Activated CD4-positive, alpha-beta T cell treated with anti-CD3 and anti-CD28 coated beads, Interleukin-2, amount 10 ng/mL, durations not matched to agents 7 days and 5 days (primary cell): ENCODE measurements around the gene DBX1. TPM values are rescaled to one million over a fixed set of nuclear protein-coding genes. Genes with fewer than 3 reads are reported as not detected.

ENCODE experiments used
- CTCF ChIA-PET: fragments of 350-600 bp; sonication (Branson Sonifier 250); formaldehyde crosslinking; loops from one replicate; lab custom pipeline; 2021; ENCODE audit warnings: antibody characterized with exemption; lab: Charles Lee
- POLR2A ChIA-PET: fragments of 350-600 bp; sonication (Branson Sonifier 250); formaldehyde crosslinking; loops from one replicate; lab custom pipeline; 2021; ENCODE audit warnings: antibody characterized with exemption; lab: Charles Lee
- DNase-seq: peaks from one replicate; pipeline ENCODE4 v3.0.0-alpha.2; 2020
- H3K27ac Mint-ChIP-seq: one replicate; pipeline ENCODE4 v1.8.0; 2021; ENCODE audit warnings: mild to moderate bottlenecking, moderate library complexity, mixed read lengths
- H3K27me3 Mint-ChIP-seq: one replicate; pipeline ENCODE4 v1.8.0; 2021; ENCODE audit warnings: mixed read lengths
- H3K36me3 Mint-ChIP-seq: one replicate; pipeline ENCODE4 v1.8.0; 2021; ENCODE audit warnings: low read depth, mixed read lengths
- H3K4me1 Mint-ChIP-seq: one replicate; pipeline ENCODE4 v1.8.0; 2021; ENCODE audit warnings: mixed read lengths
- H3K4me3 Mint-ChIP-seq: one replicate; pipeline ENCODE4 v1.8.0; 2021; ENCODE audit warnings: mild to moderate bottlenecking, moderate library complexity, mixed read lengths
- H3K9me3 Mint-ChIP-seq: one replicate; pipeline ENCODE4 v1.8.0; 2021; ENCODE audit warnings: mixed read lengths
- total RNA-seq, 2 experiments: library from RNA; stranded (reverse); gene quantifications; one replicate each; pipeline ENCODE4 v1.2.3, GENCODE V29; 2021

The DBX1 gene
- total RNA-seq, 2 experiments from 2014 or later, result not detected

- H3K9me3 Mint-ChIP-seq, result no peaks in the 10 kb centered on the region
- ChIA-PET CTCF (interaction anchor here (0.7 to 2.9 kb wide), 11 partner anchors 11 to 482 kb away, joined by 3 to 12 read pairs (median 3); no protein-coding TSS in a partner anchor), POLR2A (no interaction called here)
- no peaks in the 10 kb centered on the region for H3K36me3 Mint-ChIP-seq
- no peak overlapping the region for H3K4me3 Mint-ChIP-seq
- DNase-seq, result peak; percentile 80
- peaks cover 10% of the 10 kb centered on the region for H3K4me1 Mint-ChIP-seq
- H3K27ac Mint-ChIP-seq, result no peak overlapping the region
- H3K27me3 Mint-ChIP-seq, result peaks cover 19% of the 10 kb centered on the region
Measured at GRCh38 chr11:20127671-20128527, 32.4 kb downstream of the DBX1 start.

DNA sequence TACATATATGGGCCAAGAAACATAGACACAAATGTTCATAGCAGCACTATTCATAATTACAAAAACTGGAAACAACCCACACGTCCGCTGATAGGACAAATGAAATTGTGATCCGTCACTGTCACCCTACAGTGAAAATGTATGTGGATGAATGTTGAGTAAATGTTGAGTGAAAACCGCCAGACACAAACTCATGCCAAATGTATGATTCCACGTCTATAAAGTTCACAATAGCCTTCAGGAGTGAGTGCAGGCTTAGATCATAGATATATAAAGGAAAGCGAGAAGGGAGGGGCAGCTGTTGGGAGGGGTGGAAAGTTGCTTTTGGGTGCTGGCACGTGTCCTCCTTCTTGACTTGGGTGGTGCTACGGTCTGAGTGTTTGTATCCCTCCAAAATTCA lies 33.6 kb downstream of the DBX1 start:
- Mint-ChIP-seq H3K4me1 (peaks cover 3% of the 10 kb centered on the region), H3K27ac (no peak overlapping the region), H3K4me3 (no peak overlapping the region), H3K27me3 (peaks cover 11% of the 10 kb centered on the region), H3K9me3 (no peaks in the 10 kb centered on the region), H3K36me3 (no peaks in the 10 kb centered on the region)
- ChIA-PET POLR2A (no interaction called here), CTCF (interaction anchor here (1.9 to 2.9 kb wide), 2 partner anchors 9 to 13 kb away, joined by 10 to 12 read pairs; no protein-coding TSS in a partner anchor)
- DNase-seq, result no peak

DNA sequence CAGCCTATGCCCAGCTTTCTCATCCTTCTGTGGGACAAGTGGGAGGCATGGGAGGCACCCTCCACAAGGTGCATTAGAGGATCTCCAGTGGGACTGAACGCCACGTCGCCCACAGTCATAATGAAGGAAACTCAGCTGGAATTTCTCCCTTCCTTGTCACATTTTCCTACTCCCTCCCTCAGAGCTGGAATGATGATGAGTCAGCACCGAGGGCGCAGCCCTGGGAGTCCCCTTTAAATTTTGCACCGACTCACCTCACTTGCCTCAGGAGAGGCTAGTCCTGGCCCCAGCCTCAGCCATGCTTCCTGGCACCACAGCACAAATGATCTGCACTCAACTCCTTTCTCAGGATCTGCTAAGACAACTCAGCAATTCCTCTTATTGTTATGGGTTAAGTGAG lies 34.3 kb downstream of the DBX1 start:
- Mint-ChIP-seq H3K4me1 (no peaks in the 10 kb centered on the region), H3K36me3 (no peaks in the 10 kb centered on the region), H3K27me3 (peaks cover 8% of the 10 kb centered on the region), H3K9me3 (no peaks in the 10 kb centered on the region), H3K27ac (no peak overlapping the region), H3K4me3 (no peak overlapping the region)
- POLR2A ChIA-PET, result no interaction called here
- no peak for DNase-seq
- CTCF ChIA-PET, result no interaction called here

DNA sequence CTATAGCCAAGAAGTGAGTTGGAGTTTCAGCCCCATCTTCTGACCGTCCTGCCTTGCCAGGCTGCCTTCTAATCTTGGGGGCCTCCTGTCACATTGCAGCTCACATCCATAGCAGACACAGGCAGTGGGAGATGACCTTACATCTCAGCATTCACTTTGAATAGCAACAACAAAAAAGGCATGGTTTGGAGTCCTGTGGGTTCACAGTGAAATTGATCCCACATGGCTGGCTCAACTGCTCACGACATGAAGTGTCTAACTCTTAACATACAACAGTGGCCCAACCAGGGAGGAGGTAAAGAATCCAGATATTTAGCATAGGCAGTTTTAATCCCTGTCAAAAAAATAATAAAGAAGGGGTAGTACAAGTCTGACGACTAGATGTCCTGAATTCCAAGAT lies 38.1 kb downstream of the DBX1 start:
- POLR2A ChIA-PET, result no interaction called here
- H3K36me3 Mint-ChIP-seq, result no peaks in the 10 kb centered on the region
- CTCF ChIA-PET, result no interaction called here
- no peaks in the 10 kb centered on the region for H3K4me1 Mint-ChIP-seq
- no peaks in the 10 kb centered on the region for H3K9me3 Mint-ChIP-seq
- no peak overlapping the region for H3K27ac Mint-ChIP-seq
- no peak overlapping the region for H3K4me3 Mint-ChIP-seq
- H3K27me3 Mint-ChIP-seq, result peaks cover 6% of the 10 kb centered on the region
- no peak for DNase-seq

DNA sequence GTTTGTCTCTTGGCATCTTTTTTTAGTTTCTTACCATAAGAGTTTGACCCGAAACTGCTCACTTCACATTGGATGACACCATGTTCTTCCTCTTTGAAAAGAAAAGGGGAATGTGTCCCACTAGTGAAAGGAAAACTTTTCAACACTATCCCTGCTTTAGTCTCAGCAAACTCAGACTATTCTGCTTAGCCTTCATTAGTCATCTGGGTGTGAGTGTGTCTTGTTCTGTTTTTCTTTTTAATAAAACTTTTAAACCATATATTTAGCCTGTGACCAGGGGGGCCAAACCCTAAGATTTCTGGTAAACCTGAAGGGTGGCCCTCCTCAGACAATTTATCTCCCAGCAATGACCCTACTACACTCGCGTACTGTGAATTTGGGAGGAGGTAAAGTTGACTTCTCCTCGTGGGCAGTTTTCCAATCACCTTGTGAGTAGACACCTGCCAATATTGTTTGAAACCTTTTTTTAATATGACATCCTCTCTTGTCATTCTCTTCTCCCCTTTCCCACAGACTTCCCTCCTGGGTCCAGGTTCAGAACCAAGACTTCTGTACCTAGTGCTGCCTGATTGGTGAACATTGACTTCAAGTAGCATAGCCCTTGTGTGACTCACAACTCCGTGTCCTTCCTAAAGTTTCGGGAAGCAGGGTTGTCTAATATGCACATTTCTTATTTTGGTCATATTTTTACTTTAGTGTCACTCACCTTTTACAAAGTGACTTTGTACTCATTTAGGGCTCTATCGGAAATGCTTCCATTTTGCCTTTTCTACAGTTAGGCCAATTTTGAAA lies 39.9 kb downstream of the DBX1 start:
- no peaks in the 10 kb centered on the region for H3K4me1 Mint-ChIP-seq
- H3K27me3 Mint-ChIP-seq, result peaks cover 6% of the 10 kb centered on the region
- no peak for DNase-seq
- H3K36me3 Mint-ChIP-seq, result no peaks in the 10 kb centered on the region
- no peak overlapping the region for H3K27ac Mint-ChIP-seq
- POLR2A ChIA-PET, result no interaction called here
- CTCF ChIA-PET, result no interaction called here
- H3K9me3 Mint-ChIP-seq, result no peaks in the 10 kb centered on the region
- H3K4me3 Mint-ChIP-seq, result no peak overlapping the region

GRCh38 chr11:20119315-20119714 lies 41.0 kb downstream of the DBX1 start:
- ChIA-PET POLR2A (no interaction called here), CTCF (no interaction called here)
- Mint-ChIP-seq H3K27ac (no peak overlapping the region), H3K4me1 (no peaks in the 10 kb centered on the region), H3K4me3 (no peak overlapping the region), H3K9me3 (no peaks in the 10 kb centered on the region), H3K36me3 (no peaks in the 10 kb centered on the region), H3K27me3 (peaks cover 6% of the 10 kb centered on the region)
- no peak for DNase-seq

GRCh38 chr11:20118209-20118608 lies 42.1 kb downstream of the DBX1 start:
- DNase-seq, result no peak
- Mint-ChIP-seq H3K36me3 (no peaks in the 10 kb centered on the region), H3K9me3 (no peaks in the 10 kb centered on the region), H3K4me1 (no peaks in the 10 kb centered on the region), H3K27me3 (peaks cover 6% of the 10 kb centered on the region), H3K4me3 (no peak overlapping the region), H3K27ac (no peak overlapping the region)
- POLR2A ChIA-PET, result no interaction called here
- CTCF ChIA-PET, result interaction anchor here (0.6 to 2.3 kb wide), 3 partner anchors 10 to 250 kb away, joined by 4 to 12 read pairs (median 7); no protein-coding TSS in a partner anchor

DNA sequence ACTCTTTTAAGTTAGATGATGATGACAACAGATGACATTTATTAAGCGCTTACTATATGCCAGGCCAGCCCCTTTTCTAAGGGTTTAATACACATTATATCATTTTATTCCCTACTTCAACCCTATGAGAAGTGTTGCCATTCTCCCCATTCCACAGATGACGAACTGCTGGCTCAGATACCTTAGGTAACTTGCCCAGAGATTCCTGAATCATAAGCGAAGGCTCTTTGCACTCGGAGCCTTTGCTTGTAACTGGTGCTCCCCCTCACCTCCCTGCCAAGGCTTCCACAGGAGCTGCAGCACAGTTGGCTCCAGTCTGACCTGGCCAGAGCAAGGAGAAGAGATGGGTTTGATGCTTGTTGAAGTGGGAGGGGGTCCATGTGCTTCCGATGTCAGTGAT lies 43.0 kb downstream of the DBX1 start:
- peaks cover 6% of the 10 kb centered on the region for H3K27me3 Mint-ChIP-seq
- H3K36me3 Mint-ChIP-seq, result no peaks in the 10 kb centered on the region
- POLR2A ChIA-PET, result no interaction called here
- no peak overlapping the region for H3K27ac Mint-ChIP-seq
- H3K9me3 Mint-ChIP-seq, result no peaks in the 10 kb centered on the region
- CTCF ChIA-PET, result interaction anchor here (2.1 to 2.3 kb wide), 2 partner anchors 11 to 15 kb away, joined by 7 to 12 read pairs; no protein-coding TSS in a partner anchor
- no peak overlapping the region for H3K4me3 Mint-ChIP-seq
- H3K4me1 Mint-ChIP-seq, result peaks cover 2% of the 10 kb centered on the region
- no peak for DNase-seq

- H3K27me3 Mint-ChIP-seq, result peaks cover 6% of the 10 kb centered on the region
- ChIA-PET CTCF (interaction anchor here (2.1 to 2.3 kb wide), 2 partner anchors 11 to 16 kb away, joined by 7 to 12 read pairs; no protein-coding TSS in a partner anchor), POLR2A (no interaction called here)
- H3K4me3 Mint-ChIP-seq, result no peak overlapping the region
- no peaks in the 10 kb centered on the region for H3K36me3 Mint-ChIP-seq
- H3K4me1 Mint-ChIP-seq, result peaks cover 4% of the 10 kb centered on the region
- H3K27ac Mint-ChIP-seq, result no peak overlapping the region
- H3K9me3 Mint-ChIP-seq, result no peaks in the 10 kb centered on the region
- DNase-seq, result no peak
Measured at GRCh38 chr11:20116825-20117224, 43.5 kb downstream of the DBX1 start.

DNA sequence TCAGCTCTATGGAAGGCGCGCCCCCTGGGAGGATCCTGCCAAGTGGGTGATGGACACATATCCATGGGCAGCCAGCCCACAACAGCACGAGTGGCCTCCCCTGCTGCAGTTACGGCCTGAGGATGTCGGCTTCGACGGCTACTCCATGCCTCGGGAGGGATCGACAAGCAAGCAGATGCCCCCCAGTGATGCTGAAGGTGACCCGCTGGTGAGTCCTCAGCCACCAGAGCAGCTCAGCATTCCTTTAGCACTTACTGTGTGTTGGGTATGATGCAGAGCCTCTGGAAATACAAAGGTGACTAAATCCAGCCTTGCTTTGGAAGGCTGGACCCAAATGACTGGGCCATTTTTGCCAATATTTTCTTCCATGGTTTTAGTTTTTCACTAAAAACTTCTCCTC lies 45.7 kb downstream of the DBX1 start:
- Mint-ChIP-seq H3K36me3 (no peaks in the 10 kb centered on the region), H3K9me3 (no peaks in the 10 kb centered on the region), H3K4me1 (peaks cover 4% of the 10 kb centered on the region), H3K4me3 (no peak overlapping the region), H3K27ac (no peak overlapping the region), H3K27me3 (no peaks in the 10 kb centered on the region)
- ChIA-PET CTCF (interaction anchor here (2.7 kb wide), 1 partner anchor 13 kb away, joined by 10 read pairs; no protein-coding TSS in a partner anchor), POLR2A (no interaction called here)
- no peak for DNase-seq

DNA sequence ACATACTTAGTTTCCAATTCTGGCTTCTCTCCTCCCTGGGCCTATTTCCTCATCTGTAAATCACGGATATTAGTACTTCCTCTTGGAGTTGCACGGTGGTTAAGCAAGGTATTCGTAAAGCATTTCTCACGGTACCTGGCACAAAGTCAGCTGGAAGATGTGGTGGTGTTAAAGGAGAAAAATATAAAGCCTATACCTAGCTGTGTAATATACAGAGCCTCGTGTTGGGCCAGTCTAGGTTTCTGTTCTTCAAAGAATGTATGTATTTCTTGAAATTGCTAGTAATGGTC lies 47.2 kb downstream of the DBX1 start:
- no peak overlapping the region for H3K4me3 Mint-ChIP-seq
- peaks cover 4% of the 10 kb centered on the region for H3K4me1 Mint-ChIP-seq
- H3K27me3 Mint-ChIP-seq, result no peaks in the 10 kb centered on the region
- POLR2A ChIA-PET, result no interaction called here
- no peak overlapping the region for H3K27ac Mint-ChIP-seq
- CTCF ChIA-PET, result interaction anchor here (2.7 kb wide), 1 partner anchor 15 kb away, joined by 10 read pairs; no protein-coding TSS in a partner anchor
- no peaks in the 10 kb centered on the region for H3K9me3 Mint-ChIP-seq
- DNase-seq, result no peak
- no peaks in the 10 kb centered on the region for H3K36me3 Mint-ChIP-seq

GRCh38 chr11:20112291-20113148 lies 47.8 kb downstream of the DBX1 start:
- Mint-ChIP-seq H3K27ac (no peak overlapping the region), H3K4me1 (peaks cover 4% of the 10 kb centered on the region), H3K4me3 (no peak overlapping the region), H3K27me3 (no peaks in the 10 kb centered on the region), H3K9me3 (no peaks in the 10 kb centered on the region), H3K36me3 (no peaks in the 10 kb centered on the region)
- ChIA-PET POLR2A (no interaction called here), CTCF (interaction anchor here (0.6 to 2.7 kb wide), 4 partner anchors 10 to 408 kb away, joined by 3 to 10 read pairs (median 3); no protein-coding TSS in a partner anchor)
- DNase-seq, result no peak
